Measurements from ENCODE around the gene NTM. TPM values are rescaled to one million over a fixed set of nuclear protein-coding genes. Genes with fewer than 3 reads are reported as not detected.

NTM gene
- total RNA-seq, 1 experiment from 2014 or later, result 9.9 TPM

DNA sequence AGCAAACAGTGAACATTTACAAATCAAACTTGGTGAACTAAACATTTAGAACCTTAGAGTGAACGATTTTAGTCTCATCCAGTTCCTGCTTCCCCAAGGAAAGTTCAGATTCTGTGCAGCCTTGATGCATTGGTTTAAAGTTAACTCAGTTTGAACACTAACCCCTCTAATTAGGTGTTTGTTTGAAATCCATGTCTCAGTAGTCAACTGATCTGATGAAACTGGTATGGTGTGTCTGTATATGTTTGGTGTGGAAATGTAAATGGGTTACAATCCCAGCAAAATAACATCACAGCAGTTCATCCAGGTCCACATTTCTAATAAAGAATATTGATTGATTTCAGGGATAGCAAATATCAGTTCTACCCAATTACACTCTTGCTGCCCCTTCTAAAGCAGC lies 532.0 kb downstream of the NTM start:
- H3K56ac ChIP-seq (ENCODE audit: insufficient read length, low read depth, low read length), result no peak overlapping the region
- TF ChIP-seq, protein P1, sequence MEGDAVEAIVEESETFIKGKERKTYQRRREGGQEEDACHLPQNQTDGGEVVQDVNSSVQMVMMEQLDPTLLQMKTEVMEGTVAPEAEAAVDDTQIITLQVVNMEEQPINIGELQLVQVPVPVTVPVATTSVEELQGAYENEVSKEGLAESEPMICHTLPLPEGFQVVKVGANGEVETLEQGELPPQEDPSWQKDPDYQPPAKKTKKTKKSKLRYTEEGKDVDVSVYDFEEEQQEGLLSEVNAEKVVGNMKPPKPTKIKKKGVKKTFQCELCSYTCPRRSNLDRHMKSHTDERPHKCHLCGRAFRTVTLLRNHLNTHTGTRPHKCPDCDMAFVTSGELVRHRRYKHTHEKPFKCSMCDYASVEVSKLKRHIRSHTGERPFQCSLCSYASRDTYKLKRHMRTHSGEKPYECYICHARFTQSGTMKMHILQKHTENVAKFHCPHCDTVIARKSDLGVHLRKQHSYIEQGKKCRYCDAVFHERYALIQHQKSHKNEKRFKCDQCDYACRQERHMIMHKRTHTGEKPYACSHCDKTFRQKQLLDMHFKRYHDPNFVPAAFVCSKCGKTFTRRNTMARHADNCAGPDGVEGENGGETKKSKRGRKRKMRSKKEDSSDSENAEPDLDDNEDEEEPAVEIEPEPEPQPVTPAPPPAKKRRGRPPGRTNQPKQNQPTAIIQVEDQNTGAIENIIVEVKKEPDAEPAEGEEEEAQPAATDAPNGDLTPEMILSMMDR (conservative IDR thresholded peaks at IDR 0.05), result no peak
- no peak overlapping the region for H2BK5ac ChIP-seq (ENCODE audit: insufficient read length, low read length)
- no peaks in the 10 kb centered on the region for H3K79me2 ChIP-seq (ENCODE audit: insufficient read depth, low read length)
- peaks cover 4% of the 10 kb centered on the region; the same call in 1 of the 2 replicates for H3K27me3 Mint-ChIP-seq (ENCODE audit: low read depth)
- no peak overlapping the region; a peak in 1 of 7 replicates for H3K27ac Mint-ChIP-seq
- no peak overlapping the region for H3K27ac ChIP-seq (ENCODE audit: insufficient read length, low read depth, low read length)
- no peak overlapping the region for H4K91ac ChIP-seq (ENCODE audit: insufficient read length, low read depth, low read length)
- no peaks in the 10 kb centered on the region for H3K9me3 ChIP-seq (ENCODE audit: control insufficient read depth, low read depth, low read length)
- no peak overlapping the region for H2AK5ac ChIP-seq (ENCODE audit: insufficient read length, low read length)
- H3K4ac ChIP-seq (ENCODE audit: low read depth, low read length), result no peak overlapping the region
- no peaks in the 10 kb centered on the region for H3K9me3 Mint-ChIP-seq
- no peaks in the 10 kb centered on the region; a peak in 1 of 7 replicates for H3K36me3 Mint-ChIP-seq (ENCODE audit: insufficient read depth in 1 of 3, low read depth in 3 of 3)
- H2BK120ac ChIP-seq (ENCODE audit: low read depth, low read length, poor library complexity, severe bottlenecking), result no peak overlapping the region
- no peak overlapping the region for H2BK20ac ChIP-seq (ENCODE audit: low read depth, low read length, poor library complexity, severe bottlenecking)
- no peak overlapping the region for H2AFZ ChIP-seq (ENCODE audit: low read length)
- no CpG with 5 or more reads among the region's 1 CpG for whole genome bisulfite sequencing (ENCODE audit: extremely low coverage, insufficient read length, low lambda C conversion rate)
- no peak overlapping the region for H3K4me3 Mint-ChIP-seq
- peaks cover 29 to 32% of the 10 kb centered on the region in 2 experiments for H3K4me1 Mint-ChIP-seq
- peaks cover 11% of the 10 kb centered on the region; the same call in 1 of the 2 replicates for H3K4me1 ChIP-seq (ENCODE audit: insufficient read depth, low read length)
- no peak for DNase-seq
- H3K23ac ChIP-seq (ENCODE audit: insufficient read length, low read depth, low read length), result no peak overlapping the region
- no peaks in the 10 kb centered on the region for H4K20me1 ChIP-seq (ENCODE audit: control insufficient read depth, insufficient read depth, insufficient read length)
- H3K4me2 ChIP-seq (ENCODE audit: insufficient read depth, insufficient read length, low read length), result no peak overlapping the region
- no peaks in the 10 kb centered on the region for H3K23me2 ChIP-seq (ENCODE audit: insufficient read length, low read depth, low read length, poor library complexity, severe bottlenecking)
- H4K8ac ChIP-seq (replicated peaks; ENCODE audit: insufficient read length, low read depth, low read length), result no peak overlapping the region
- H3K9ac ChIP-seq (ENCODE audit: extremely low read depth, insufficient read length, low read length), result no peak overlapping the region
- H3K79me1 ChIP-seq (ENCODE audit: insufficient read depth, low read depth, low read length, poor library complexity, severe bottlenecking), result no peaks in the 10 kb centered on the region
- no peak overlapping the region for H3K14ac ChIP-seq (ENCODE audit: insufficient read depth, low read length)
- H3K18ac ChIP-seq (ENCODE audit: insufficient read length, low read depth, low read length), result no peak overlapping the region
- no peaks in the 10 kb centered on the region for H3K27me3 ChIP-seq (ENCODE audit: insufficient read depth, low read length)
- H4K5ac ChIP-seq (ENCODE audit: insufficient read length, low read depth, low read length), result no peak overlapping the region
- H3T11ph ChIP-seq (ENCODE audit: low read length), result no peak overlapping the region
- no peak overlapping the region for H2BK12ac ChIP-seq (ENCODE audit: insufficient read length, low read depth, low read length)
- no peak overlapping the region for H2BK15ac ChIP-seq (ENCODE audit: low read depth, low read length)
